Activated naive CD4-positive, alpha-beta T cell treated with anti-CD3 and anti-CD28 coated beads for 36 hours (primary cell): ENCODE measurements around the gene OR56A3. TPM values are rescaled to one million over a fixed set of nuclear protein-coding genes. Genes with fewer than 3 reads are reported as not detected.
"Not testable (repeated sequence)": the region's sequence is repeated elsewhere in the genome, so short reads cannot be mapped to it uniquely, and the experiment has no call there.

Source experiments
- CTCF ChIA-PET: fragments of 350-600 bp; sonication (Branson Sonifier 250); formaldehyde crosslinking; loops from one replicate; lab custom pipeline; 2021; ENCODE audit warnings: antibody characterized with exemption; lab: Charles Lee
- DNase-seq: peaks from one replicate; pipeline ENCODE4 v3.0.0-alpha.2; 2020
- H3K27ac Mint-ChIP-seq: one replicate; pipeline ENCODE4 v1.8.0; 2021; ENCODE audit warnings: mild to moderate bottlenecking, mixed read lengths
- H3K27me3 Mint-ChIP-seq: one replicate; pipeline ENCODE4 v1.8.0; 2021; ENCODE audit warnings: low read depth, mixed read lengths
- H3K36me3 Mint-ChIP-seq: one replicate; pipeline ENCODE4 v1.8.0; 2021; ENCODE audit warnings: low read depth, mixed read lengths
- H3K4me1 Mint-ChIP-seq: one replicate; pipeline ENCODE4 v1.8.0; 2021; ENCODE audit warnings: low read depth, mixed read lengths
- H3K4me3 Mint-ChIP-seq: one replicate; pipeline ENCODE4 v1.8.0; 2021; ENCODE audit warnings: mild to moderate bottlenecking, moderate library complexity, mixed read lengths
- H3K9me3 Mint-ChIP-seq: one replicate; pipeline ENCODE4 v1.8.0; 2021; ENCODE audit warnings: mixed read lengths
- intact Hi-C: fragments of 100-400 bp; cut with micrococcal nuclease; formaldehyde crosslinking; loops from one replicate; pipeline ENCODE4 v1.15.1; 2023
- total RNA-seq, 2 experiments: library from RNA; stranded (reverse); gene quantifications; one replicate each; pipeline ENCODE4 v1.2.3, GENCODE V29; 2021

OR56A3 gene
- total RNA-seq, 2 experiments from 2014 or later = not detected

GRCh38 chr11:5933116-5933515 is 8.9 kb upstream of the OR56A3 start:
- Mint-ChIP-seq H3K27me3 (peaks cover 3% of the 10 kb centered on the region), H3K27ac (no peak overlapping the region), H3K36me3 (no peaks in the 10 kb centered on the region), H3K9me3 (peaks cover 4% of the 10 kb centered on the region), H3K4me1 (no peaks in the 10 kb centered on the region), H3K4me3 (no peak overlapping the region)
- intact Hi-C loops = no loop called here
- CTCF ChIA-PET = no interaction called here
- DNase-seq = no peak

DNA sequence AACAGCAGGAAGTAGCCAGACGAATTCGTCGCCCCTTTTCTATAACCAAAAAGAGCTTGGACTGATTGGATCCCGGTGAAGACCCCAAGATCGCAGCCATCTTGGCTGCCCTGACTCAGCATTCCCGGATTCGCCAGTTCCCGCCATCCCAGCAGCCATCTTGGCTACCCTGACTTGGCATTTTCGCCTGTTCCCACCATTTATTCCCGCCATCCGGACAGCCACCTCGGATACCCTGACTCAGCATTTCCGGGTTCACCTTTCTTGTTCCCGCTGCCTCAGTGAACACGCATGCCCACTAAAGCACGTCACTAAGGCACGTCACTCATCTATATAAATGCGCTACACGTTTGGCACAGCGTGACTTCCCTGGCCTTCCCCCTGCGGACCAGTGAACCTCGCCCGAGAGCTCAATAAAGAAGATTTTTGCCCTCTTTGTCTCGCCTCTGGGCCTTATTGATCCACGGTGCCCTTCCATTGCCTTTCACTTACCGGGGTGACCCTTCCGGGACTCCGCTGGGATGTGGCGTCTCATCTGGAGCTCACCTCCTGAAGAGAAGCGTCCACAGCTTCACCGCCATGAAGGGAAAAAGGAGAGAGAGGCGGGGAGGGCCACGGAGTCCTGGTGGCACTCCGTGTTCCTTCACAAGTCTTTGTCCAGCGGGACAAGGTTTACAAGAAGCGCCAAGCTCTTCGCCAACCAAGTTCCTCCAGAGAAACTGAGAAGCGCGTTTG is 4.0 kb upstream of the OR56A3 start:
- no peak for DNase-seq
- H3K27me3 Mint-ChIP-seq = peaks cover 2% of the 10 kb centered on the region
- CTCF ChIA-PET = no interaction called here
- no peaks in the 10 kb centered on the region for H3K9me3 Mint-ChIP-seq
- intact Hi-C loops = no loop called here
- H3K36me3 Mint-ChIP-seq = no peaks in the 10 kb centered on the region
- no peaks in the 10 kb centered on the region for H3K4me1 Mint-ChIP-seq
- H3K27ac Mint-ChIP-seq = no peak overlapping the region
- no peak overlapping the region for H3K4me3 Mint-ChIP-seq

DNA sequence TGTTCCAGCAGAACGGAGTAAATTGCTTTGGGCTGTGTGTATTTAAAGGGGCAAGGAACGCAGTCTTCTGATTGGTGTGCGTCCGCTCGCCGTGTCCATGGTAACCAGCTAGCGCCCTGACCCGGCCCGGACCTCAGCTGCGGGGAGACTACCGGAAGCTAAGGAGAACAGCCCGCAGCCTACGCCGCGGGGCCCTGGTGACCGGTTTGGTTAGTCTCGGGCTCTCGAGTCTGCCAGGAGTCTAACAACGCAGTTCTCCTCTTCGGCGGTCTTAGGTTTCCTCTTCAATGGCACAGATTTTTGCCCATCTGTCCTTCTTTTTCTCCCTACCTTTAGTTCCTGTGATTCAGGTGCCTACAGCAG is 3.5 kb upstream of the OR56A3 start:
- Mint-ChIP-seq H3K27ac (no peak overlapping the region), H3K27me3 (peaks cover 2% of the 10 kb centered on the region), H3K9me3 (no peaks in the 10 kb centered on the region), H3K36me3 (no peaks in the 10 kb centered on the region), H3K4me1 (no peaks in the 10 kb centered on the region), H3K4me3 (no peak overlapping the region)
- DNase-seq = no peak
- CTCF ChIA-PET = no interaction called here
- intact Hi-C loops = no loop called here

GRCh38 chr11:5940748-5941147 is 1.3 kb upstream of the OR56A3 start:
- H3K27me3 Mint-ChIP-seq = peaks cover 7% of the 10 kb centered on the region
- H3K36me3 Mint-ChIP-seq = no peaks in the 10 kb centered on the region
- H3K4me1 Mint-ChIP-seq = no peaks in the 10 kb centered on the region
- intact Hi-C loops = no loop called here
- no peaks in the 10 kb centered on the region for H3K9me3 Mint-ChIP-seq
- H3K27ac Mint-ChIP-seq = no peak overlapping the region
- DNase-seq = no peak
- no peak overlapping the region for H3K4me3 Mint-ChIP-seq
- CTCF ChIA-PET = no interaction called here

- CTCF ChIA-PET = interaction anchor here (1.4 kb wide), 1 partner anchor 296 kb away, joined by 3 read pairs; no protein-coding TSS in a partner anchor
- Mint-ChIP-seq H3K27me3 (peaks cover 5% of the 10 kb centered on the region), H3K4me3 (no peak overlapping the region)
Measured at GRCh38 chr11:5955586-5955985, 13.5 kb downstream of the OR56A3 start.

GRCh38 chr11:5960704-5961320 is 18.8 kb downstream of the OR56A3 start:
- DNase-seq, H3K4me3 Mint-ChIP-seq, H3K27me3 Mint-ChIP-seq, H3K36me3 Mint-ChIP-seq, intact Hi-C loops, CTCF ChIA-PET, H3K4me1 Mint-ChIP-seq, H3K27ac Mint-ChIP-seq: not testable (repeated sequence)
- H3K9me3 Mint-ChIP-seq = peaks cover 22% of the 10 kb centered on the region

More at GRCh38 chr11:5955586-5955985, 13.5 kb downstream of the OR56A3 start:
- Mint-ChIP-seq H3K4me1 (no peaks in the 10 kb centered on the region), H3K27ac (no peak overlapping the region), H3K9me3 (no peaks in the 10 kb centered on the region), H3K36me3 (no peaks in the 10 kb centered on the region)
- DNase-seq = no peak
- intact Hi-C loops = no loop called here

GRCh38 chr11:5966958-5967357 is 24.9 kb downstream of the OR56A3 start:
- Mint-ChIP-seq H3K27me3 (peaks cover 11% of the 10 kb centered on the region), H3K4me1 (no peaks in the 10 kb centered on the region), H3K36me3 (no peaks in the 10 kb centered on the region), H3K9me3 (peaks cover 17% of the 10 kb centered on the region), H3K27ac (no peak overlapping the region), H3K4me3 (no peak overlapping the region)
- CTCF ChIA-PET = interaction anchor here (0.6 kb wide), 1 partner anchor 613 kb away, joined by 3 read pairs; no protein-coding TSS in a partner anchor
- DNase-seq = no peak
- intact Hi-C loops = no loop called here

DNA sequence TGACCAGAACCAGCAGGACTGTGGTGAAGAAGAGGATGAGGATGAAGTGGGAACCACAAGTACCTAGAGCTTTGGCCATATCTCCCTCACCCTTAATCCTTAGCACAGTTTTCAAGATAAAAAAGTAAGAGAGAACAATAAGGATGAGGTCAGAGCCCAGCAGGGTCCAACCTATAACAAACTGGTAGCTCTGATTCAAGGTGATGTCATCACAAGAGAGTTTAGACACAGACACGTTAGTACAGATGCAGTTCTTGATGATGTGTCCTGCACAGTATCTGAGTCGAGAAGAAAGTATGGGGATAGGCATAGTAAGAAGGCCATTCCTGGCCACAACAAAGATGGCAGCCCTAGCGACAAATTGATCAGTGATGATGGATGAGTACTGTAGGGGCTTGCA is 25.7 kb downstream of the OR56A3 start:
- no peak overlapping the region for H3K4me3 Mint-ChIP-seq
- H3K36me3 Mint-ChIP-seq = no peaks in the 10 kb centered on the region
- intact Hi-C loops = no loop called here
- H3K4me1 Mint-ChIP-seq = no peaks in the 10 kb centered on the region
- H3K27me3 Mint-ChIP-seq = peaks cover 11% of the 10 kb centered on the region
- H3K9me3 Mint-ChIP-seq = peaks cover 13% of the 10 kb centered on the region
- no peak overlapping the region for H3K27ac Mint-ChIP-seq
- no peak for DNase-seq
- CTCF ChIA-PET = no interaction called here

DNA sequence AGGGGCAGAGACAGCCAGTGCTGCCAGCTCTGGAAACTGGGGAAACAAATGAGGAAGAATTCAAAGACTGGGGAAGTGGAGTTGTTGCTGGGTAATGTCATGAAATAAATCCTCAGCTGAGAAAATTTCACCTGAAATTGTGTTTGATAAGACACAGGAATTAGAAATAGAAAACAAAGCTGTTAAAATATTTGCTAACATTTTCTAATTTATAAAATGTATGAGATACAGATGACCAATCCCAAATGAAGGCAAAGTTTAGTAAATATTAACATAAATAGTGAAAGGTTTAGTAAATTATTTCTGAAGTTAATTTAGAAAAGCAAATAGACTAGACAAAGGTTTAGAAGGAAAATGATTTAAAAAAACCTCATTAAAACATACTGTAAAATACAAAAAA is 26.3 kb downstream of the OR56A3 start, which contains the start of gene OR56A5:
Gene OR56A5, minus strand, starts transcription at position 101 of the 400 bp plus-strand sequence. Its CDS starts 0 bp downstream, at position 101.
- Mint-ChIP-seq H3K27ac (no peak within 1 kb of the TSS), H3K9me3 (peaks cover 7% of the 10 kb centered on the region), H3K4me1 (no peaks in the 10 kb centered on the region), H3K36me3 (no peaks in the 10 kb centered on the region), H3K4me3 (no peak within 1 kb of the TSS), H3K27me3 (peaks cover 11% of the 10 kb centered on the region)
- intact Hi-C loops = no loop called here
- CTCF ChIA-PET = no interaction called here
- DNase-seq = no peak

- Mint-ChIP-seq H3K4me1 (no peaks in the 10 kb centered on the region), H3K36me3 (no peaks in the 10 kb centered on the region), H3K27me3 (no peaks in the 10 kb centered on the region), H3K9me3 (peaks cover 2% of the 10 kb centered on the region), H3K27ac (no peak overlapping the region), H3K4me3 (no peak overlapping the region)
- CTCF ChIA-PET = no interaction called here
- DNase-seq = no peak
- intact Hi-C loops = no loop called here
Measured at GRCh38 chr11:5973530-5973929, 31.5 kb downstream of the OR56A3 start.

GRCh38 chr11:5983443-5983842 is 41.4 kb downstream of the OR56A3 start:
- CTCF ChIA-PET = interaction anchor here (0.6 kb wide), 1 partner anchor 177 kb away, joined by 4 read pairs; no protein-coding TSS in a partner anchor
- DNase-seq = no peak
- no peak overlapping the region for H3K4me3 Mint-ChIP-seq
- peaks cover 10% of the 10 kb centered on the region for H3K27me3 Mint-ChIP-seq
- H3K4me1 Mint-ChIP-seq = no peaks in the 10 kb centered on the region
- intact Hi-C loops = no loop called here
- no peak overlapping the region for H3K27ac Mint-ChIP-seq
- H3K9me3 Mint-ChIP-seq = peaks cover 3% of the 10 kb centered on the region
- H3K36me3 Mint-ChIP-seq = no peaks in the 10 kb centered on the region

- DNase-seq = no peak
- H3K4me3 Mint-ChIP-seq = no peak within 1 kb of the TSS
- no peak within 1 kb of the TSS for H3K27ac Mint-ChIP-seq
- CTCF ChIA-PET = interaction anchor here (0.7 kb wide), 1 partner anchor 295 kb away, joined by 3 read pairs; no protein-coding TSS in a partner anchor
- no peaks in the 10 kb centered on the region for H3K4me1 Mint-ChIP-seq
- intact Hi-C loops = no loop called here
- H3K9me3 Mint-ChIP-seq = no peaks in the 10 kb centered on the region
- peaks cover 10% of the 10 kb centered on the region for H3K27me3 Mint-ChIP-seq
- no peaks in the 10 kb centered on the region for H3K36me3 Mint-ChIP-seq
Measured at GRCh38 chr11:5986885-5987284, 44.8 kb downstream of the OR56A3 start, which contains the start of gene OR52L1. OR52L1 (minus strand) TSS chr11:5986985; CDS start chr11:5986930, 55 bp downstream.

GRCh38 chr11:5989203-5989602 is 47.2 kb downstream of the OR56A3 start:
- Mint-ChIP-seq H3K4me3 (no peak overlapping the region), H3K27me3 (peaks cover 6% of the 10 kb centered on the region), H3K4me1 (no peaks in the 10 kb centered on the region), H3K27ac (no peak overlapping the region), H3K9me3 (no peaks in the 10 kb centered on the region), H3K36me3 (no peaks in the 10 kb centered on the region)
- CTCF ChIA-PET = no interaction called here
- no peak for DNase-seq
- intact Hi-C loops = no loop called here
